Epithelial cell of proximal tubule (primary cell): Measurements from ENCODE around the gene CYSTM1. TPM values are rescaled to one million over a fixed set of nuclear protein-coding genes. Genes with fewer than 3 reads are reported as not detected.
A peak's percentile ranks its signal among the peaks of the same experiment; 100 is the strongest.

Experiments
- DNase-seq: peaks from one replicate; pipeline ENCODE4 v3.0.0-alpha.2; 2011; ENCODE audit warnings: low read depth
- H3K4me3 ChIP-seq: 2 replicates; pipeline ENCODE4 v1.5.1; 2011; ENCODE audit warnings: low read depth, mild to moderate bottlenecking, low read length
- CTCF ChIP-seq: conservative IDR thresholded peaks from 2 replicates; pipeline ENCODE4 v1.5.1; 2012; ENCODE audit warnings: low read depth, mild to moderate bottlenecking, low read length
- total RNA-seq: library from RNA; depleted of rRNA; stranded (reverse); fragments of >200 nt; gene quantifications from 2 replicates; pipeline ENCODE4 v1.2.3, GENCODE V29; 2015

The CYSTM1 gene
- total RNA-seq, 1 donor from 2014 or later: 161 TPM

- TF ChIP-seq CTCF: no peak
- DNase-seq: no peak
- no peak overlapping the region for H3K4me3 ChIP-seq
Observed at GRCh38 chr5:140166911-140167310, 8.1 kb upstream of the CYSTM1 start.

- H3K4me3 ChIP-seq: no peak overlapping the region
- DNase-seq: no peak
- no peak for TF ChIP-seq CTCF
Observed at GRCh38 chr5:140168371-140168770, 6.6 kb upstream of the CYSTM1 start.

GRCh38 chr5:140169410-140169809 lies 5.6 kb upstream of the CYSTM1 start:
- TF ChIP-seq CTCF: peak; percentile 45
- no peak overlapping the region for H3K4me3 ChIP-seq
- DNase-seq: no peak

GRCh38 chr5:140172483-140172882 lies 2.5 kb upstream of the CYSTM1 start:
- DNase-seq: no peak
- TF ChIP-seq CTCF: no peak
- no peak overlapping the region for H3K4me3 ChIP-seq

- H3K4me3 ChIP-seq: no peak overlapping the region
- DNase-seq: no peak
- no peak for TF ChIP-seq CTCF
Observed at GRCh38 chr5:140174014-140174413, 974 bp upstream of the CYSTM1 start.

GRCh38 chr5:140175367-140176030 lies 511 bp downstream of the CYSTM1 start:
- no peak for DNase-seq
- TF ChIP-seq CTCF: peak; percentile 25
- H3K4me3 ChIP-seq: peak overlapping the region; percentile 64

- DNase-seq: no peak
- TF ChIP-seq CTCF: no peak
- peak overlapping the region; percentile 64 for H3K4me3 ChIP-seq
Observed at GRCh38 chr5:140176031-140176387, 1.0 kb downstream of the CYSTM1 start.
